Measurements from ENCODE around the gene AOPEP.

Gene AOPEP

GRCh38 chr9:95044731-95045508 lies 318.4 kb downstream of the AOPEP start:
- no peaks in the 10 kb centered on the region for H3K9me3 ChIP-seq (ENCODE audit: control insufficient read depth in 2 of 2, low read length in 2 of 2)
- H3K27me3 ChIP-seq (ENCODE audit: control insufficient read depth in 2 of 2, insufficient read depth in 2 of 2, low read length in 2 of 2), result no peaks in the 10 kb centered on the region
- H3K9ac ChIP-seq (ENCODE audit: low read depth in 1 of 2, low read length in 2 of 2), result no peak overlapping the region
- H3K36me3 ChIP-seq (ENCODE audit: control insufficient read depth in 2 of 2, insufficient read depth in 2 of 2, low read length in 2 of 2), result peaks cover 0 to 10% of the 10 kb centered on the region in 2 donors
- H3K4me3 ChIP-seq (ENCODE audit: low read length in 2 of 2), result no peak overlapping the region
- peak overlapping the region in 1 of 2 donors; percentile 35 for H3K27ac ChIP-seq (ENCODE audit: low read depth in 2 of 2, low read length in 2 of 2)
- peaks cover 23% of the 10 kb centered on the region in 2 donors for H3K4me1 ChIP-seq (ENCODE audit: control insufficient read depth in 2 of 2, insufficient read depth in 2 of 2, low read length in 2 of 2)

DNA sequence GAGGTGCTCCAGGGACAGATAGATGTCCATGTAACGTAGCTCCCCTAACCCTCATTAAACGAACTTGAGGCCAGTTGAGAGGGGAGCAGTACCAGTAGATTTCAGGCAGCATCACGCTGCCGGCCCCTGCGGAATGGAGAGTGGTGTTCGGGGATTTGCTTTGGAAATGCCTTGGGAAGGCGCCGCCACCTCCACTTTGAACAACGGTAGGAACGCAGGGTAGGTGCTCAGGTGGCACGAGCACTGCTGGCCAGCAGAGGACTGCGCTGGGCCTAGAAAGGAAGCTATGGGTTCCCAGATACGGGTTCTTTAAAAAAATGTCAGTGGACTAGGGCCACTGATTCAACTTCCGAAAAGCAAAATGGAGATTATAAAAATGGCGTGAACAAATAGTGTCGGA lies 319.3 kb downstream of the AOPEP start:
- Histone ChIP-seq H3K4me3 (ENCODE audit: low read length in 2 of 2) (no peak overlapping the region), H3K36me3 (ENCODE audit: control insufficient read depth in 2 of 2, insufficient read depth in 2 of 2, low read length in 2 of 2) (peaks cover 0 to 10% of the 10 kb centered on the region in 2 donors), H3K9ac (ENCODE audit: low read depth in 1 of 2, low read length in 2 of 2) (no peak overlapping the region), H3K27ac (ENCODE audit: low read depth in 2 of 2, low read length in 2 of 2) (no peak overlapping the region), H3K4me1 (ENCODE audit: control insufficient read depth in 2 of 2, insufficient read depth in 2 of 2, low read length in 2 of 2) (peaks cover 15 to 21% of the 10 kb centered on the region in 2 donors), H3K9me3 (ENCODE audit: control insufficient read depth in 2 of 2, low read length in 2 of 2) (no peaks in the 10 kb centered on the region), H3K27me3 (ENCODE audit: control insufficient read depth in 2 of 2, insufficient read depth in 2 of 2, low read length in 2 of 2) (no peaks in the 10 kb centered on the region)

GRCh38 chr9:95047452-95048224 lies 321.1 kb downstream of the AOPEP start:
- H3K36me3 ChIP-seq (ENCODE audit: control insufficient read depth in 2 of 2, insufficient read depth in 2 of 2, low read length in 2 of 2), result peaks cover 0 to 10% of the 10 kb centered on the region in 2 donors
- peaks cover 8 to 12% of the 10 kb centered on the region in 2 donors for H3K4me1 ChIP-seq (ENCODE audit: control insufficient read depth in 2 of 2, insufficient read depth in 2 of 2, low read length in 2 of 2)

DNA sequence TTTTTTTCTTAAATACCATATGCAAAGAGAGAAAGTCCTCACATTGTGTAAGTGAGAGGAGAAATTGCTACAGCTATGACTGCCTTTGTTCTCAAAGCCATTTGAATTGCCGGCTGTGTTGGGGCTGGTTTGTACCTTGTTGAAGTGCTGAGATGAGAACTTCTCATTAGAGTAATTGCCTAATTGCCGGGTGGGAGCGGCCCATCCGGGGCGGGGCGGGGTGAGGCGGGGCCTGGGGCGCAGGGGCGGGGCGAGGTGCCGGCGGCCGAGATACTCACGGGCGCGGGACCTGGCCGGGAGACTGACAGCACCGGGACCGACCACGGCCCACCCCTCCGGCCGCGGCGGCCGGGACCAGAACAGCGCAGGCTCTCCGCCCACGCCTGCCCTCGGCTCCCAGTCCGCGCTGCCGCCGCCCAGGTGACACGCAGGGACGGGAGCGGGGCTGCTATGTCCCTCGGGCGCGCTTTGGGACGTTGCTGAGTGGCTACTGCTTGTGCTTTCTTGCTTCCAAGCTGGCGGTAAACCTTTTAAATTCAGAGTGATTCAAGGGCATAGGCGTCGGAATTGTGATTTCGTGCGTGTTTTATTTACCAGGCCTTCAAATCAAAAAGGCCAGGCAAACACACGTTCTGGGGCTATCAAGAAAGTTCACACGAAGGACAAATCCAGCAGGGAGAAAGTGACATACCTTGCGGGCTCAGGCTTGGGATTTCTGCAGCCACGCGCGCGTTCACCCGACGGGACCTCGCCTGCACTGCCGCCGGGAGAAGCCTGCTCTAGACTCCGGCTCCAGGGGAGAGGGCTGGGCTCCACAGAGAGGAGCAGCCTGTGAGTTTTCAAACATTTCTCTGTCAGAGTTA lies 322.0 kb downstream of the AOPEP start:
- Histone ChIP-seq H3K36me3 (ENCODE audit: control insufficient read depth in 2 of 2, insufficient read depth in 2 of 2, low read length in 2 of 2) (peaks cover 0 to 10% of the 10 kb centered on the region in 2 donors), H3K27ac (ENCODE audit: low read depth in 2 of 2, low read length in 2 of 2) (peak overlapping the region; percentile 71 to 80), H3K4me1 (ENCODE audit: control insufficient read depth in 2 of 2, insufficient read depth in 2 of 2, low read length in 2 of 2) (peaks cover 8 to 12% of the 10 kb centered on the region in 2 donors), H3K4me3 (ENCODE audit: low read length in 2 of 2) (peak overlapping the region; percentile 71 to 86), H3K9me3 (ENCODE audit: control insufficient read depth in 2 of 2, low read length in 2 of 2) (no peaks in the 10 kb centered on the region), H3K9ac (ENCODE audit: low read depth in 1 of 2, low read length in 2 of 2) (peak overlapping the region; percentile 75 to 76), H3K27me3 (ENCODE audit: control insufficient read depth in 2 of 2, insufficient read depth in 2 of 2, low read length in 2 of 2) (no peaks in the 10 kb centered on the region)

More at GRCh38 chr9:95047452-95048224, 321.1 kb downstream of the AOPEP start:
- no peaks in the 10 kb centered on the region for H3K27me3 ChIP-seq (ENCODE audit: control insufficient read depth in 2 of 2, insufficient read depth in 2 of 2, low read length in 2 of 2)
- H3K27ac ChIP-seq (ENCODE audit: low read depth in 2 of 2, low read length in 2 of 2), result peak overlapping the region; percentile 59 to 71
- H3K4me3 ChIP-seq (ENCODE audit: low read length in 2 of 2), result peak overlapping the region; percentile 49 to 71
- H3K9ac ChIP-seq (ENCODE audit: low read depth in 1 of 2, low read length in 2 of 2), result peak overlapping the region in 1 of 2 donors; percentile 17
- H3K9me3 ChIP-seq (ENCODE audit: control insufficient read depth in 2 of 2, low read length in 2 of 2), result no peaks in the 10 kb centered on the region

- peaks cover 0 to 1% of the 10 kb centered on the region in 2 donors for H3K36me3 ChIP-seq (ENCODE audit: control insufficient read depth in 2 of 2, insufficient read depth in 2 of 2, low read length in 2 of 2)
- H3K27ac ChIP-seq (ENCODE audit: low read depth in 2 of 2, low read length in 2 of 2), result peak overlapping the region; percentile 13 to 16
- no peaks in the 10 kb centered on the region for H3K9me3 ChIP-seq (ENCODE audit: control insufficient read depth in 2 of 2, low read length in 2 of 2)
- H3K27me3 ChIP-seq (ENCODE audit: control insufficient read depth in 2 of 2, insufficient read depth in 2 of 2, low read length in 2 of 2), result no peaks in the 10 kb centered on the region
- peak overlapping the region in 1 of 2 donors; percentile 86 for H3K4me3 ChIP-seq (ENCODE audit: low read length in 2 of 2)
- peak overlapping the region in 1 of 2 donors; percentile 20 for H3K9ac ChIP-seq (ENCODE audit: low read depth in 1 of 2, low read length in 2 of 2)
- peaks cover 8 to 12% of the 10 kb centered on the region in 2 donors for H3K4me1 ChIP-seq (ENCODE audit: control insufficient read depth in 2 of 2, insufficient read depth in 2 of 2, low read length in 2 of 2)
Observed at GRCh38 chr9:95049761-95050160, 323.3 kb downstream of the AOPEP start.

- H3K9ac ChIP-seq (ENCODE audit: low read depth in 1 of 2, low read length in 2 of 2), result no peak overlapping the region
- H3K36me3 ChIP-seq (ENCODE audit: control insufficient read depth in 2 of 2, insufficient read depth in 2 of 2, low read length in 2 of 2), result no peaks in the 10 kb centered on the region
- no peaks in the 10 kb centered on the region for H3K27me3 ChIP-seq (ENCODE audit: control insufficient read depth in 2 of 2, insufficient read depth in 2 of 2, low read length in 2 of 2)
- no peak overlapping the region for H3K4me3 ChIP-seq (ENCODE audit: low read length in 2 of 2)
- peak overlapping the region in 1 of 2 donors; percentile 30 for H3K27ac ChIP-seq (ENCODE audit: low read depth in 2 of 2, low read length in 2 of 2)
- H3K9me3 ChIP-seq (ENCODE audit: control insufficient read depth in 2 of 2, low read length in 2 of 2), result no peaks in the 10 kb centered on the region
- peaks cover 3 to 8% of the 10 kb centered on the region in 2 donors for H3K4me1 ChIP-seq (ENCODE audit: control insufficient read depth in 2 of 2, insufficient read depth in 2 of 2, low read length in 2 of 2)
Observed at GRCh38 chr9:95053611-95054570, 327.4 kb downstream of the AOPEP start.

DNA sequence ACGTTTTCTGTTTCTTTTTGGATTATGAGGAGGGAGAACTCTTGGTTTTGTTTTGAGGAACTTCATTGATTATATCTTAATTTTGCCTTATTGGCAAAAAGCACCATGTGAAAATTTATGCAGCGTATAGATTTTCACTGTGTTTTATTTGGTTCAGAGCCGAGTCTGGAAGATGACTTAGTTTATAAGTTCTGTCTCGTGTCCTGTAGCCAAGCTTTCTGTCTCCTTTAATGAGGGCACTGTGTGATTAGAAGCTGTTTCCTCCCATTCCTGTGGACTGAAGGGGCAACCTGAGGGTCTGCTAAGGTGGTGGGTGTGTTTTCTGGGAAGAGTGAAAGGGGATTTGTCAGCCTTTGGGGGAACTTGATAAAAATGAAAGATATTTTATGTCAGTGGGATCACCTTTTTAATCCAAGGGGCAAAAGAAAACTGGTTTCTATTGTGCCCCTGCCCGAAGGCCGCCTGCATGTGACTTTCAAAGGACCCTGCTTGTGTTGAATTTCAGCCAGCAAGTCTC lies 328.9 kb downstream of the AOPEP start:
- peaks cover 0 to under 1% of the 10 kb centered on the region in 2 donors for H3K4me1 ChIP-seq (ENCODE audit: control insufficient read depth in 2 of 2, insufficient read depth in 2 of 2, low read length in 2 of 2)
- H3K36me3 ChIP-seq (ENCODE audit: control insufficient read depth in 2 of 2, insufficient read depth in 2 of 2, low read length in 2 of 2), result no peaks in the 10 kb centered on the region
- no peak overlapping the region for H3K4me3 ChIP-seq (ENCODE audit: low read length in 2 of 2)
- H3K9me3 ChIP-seq (ENCODE audit: control insufficient read depth in 2 of 2, low read length in 2 of 2), result no peaks in the 10 kb centered on the region
- peak overlapping the region in 1 of 2 donors; percentile 3 for H3K9ac ChIP-seq (ENCODE audit: low read depth in 1 of 2, low read length in 2 of 2)
- H3K27ac ChIP-seq (ENCODE audit: low read depth in 2 of 2, low read length in 2 of 2), result peak overlapping the region; percentile 64 to 68
- no peaks in the 10 kb centered on the region for H3K27me3 ChIP-seq (ENCODE audit: control insufficient read depth in 2 of 2, insufficient read depth in 2 of 2, low read length in 2 of 2)

DNA sequence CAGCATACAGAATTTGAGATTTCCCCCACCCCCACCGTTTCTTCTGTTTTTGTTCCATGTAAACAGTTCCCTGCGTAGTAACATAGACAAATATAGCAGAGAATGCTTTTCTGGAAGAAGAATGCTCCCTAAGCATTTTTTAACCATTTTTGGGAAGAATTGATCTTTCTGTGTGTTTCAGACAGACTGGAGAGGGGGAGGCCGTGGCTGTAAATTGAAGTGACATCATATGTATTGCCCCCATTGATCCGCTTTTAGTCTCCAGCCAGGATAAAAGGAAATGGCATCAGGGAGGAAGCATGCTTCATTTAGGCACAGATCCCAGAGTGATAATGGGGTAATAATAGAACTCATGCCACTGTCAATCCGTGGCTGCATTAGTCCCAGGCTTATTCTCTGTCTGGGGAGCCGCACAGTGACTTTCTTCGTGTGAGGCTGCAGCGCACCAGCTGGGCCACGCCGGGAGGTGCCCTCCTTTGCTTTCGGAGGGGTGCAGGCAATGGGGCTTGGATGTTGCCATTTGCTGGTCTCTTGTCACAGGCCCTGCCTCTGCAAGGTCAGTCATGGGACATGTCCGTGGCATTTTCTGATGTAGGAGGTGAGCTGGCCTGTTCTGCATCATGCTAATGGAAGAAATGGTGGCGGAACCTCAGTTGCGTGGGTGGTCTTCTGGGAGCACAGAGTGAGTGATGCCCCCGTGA lies 329.5 kb downstream of the AOPEP start:
- peaks cover 0 to 5% of the 10 kb centered on the region in 2 donors for H3K36me3 ChIP-seq (ENCODE audit: control insufficient read depth in 2 of 2, insufficient read depth in 2 of 2, low read length in 2 of 2)
- peak overlapping the region; percentile 64 to 68 for H3K27ac ChIP-seq (ENCODE audit: low read depth in 2 of 2, low read length in 2 of 2)
- H3K4me1 ChIP-seq (ENCODE audit: control insufficient read depth in 2 of 2, insufficient read depth in 2 of 2, low read length in 2 of 2), result peaks cover 0 to 2% of the 10 kb centered on the region in 2 donors
- peak overlapping the region in 1 of 2 donors; percentile 34 for H3K4me3 ChIP-seq (ENCODE audit: low read length in 2 of 2)
- peak overlapping the region; percentile 3 to 28 for H3K9ac ChIP-seq (ENCODE audit: low read depth in 1 of 2, low read length in 2 of 2)
- H3K27me3 ChIP-seq (ENCODE audit: control insufficient read depth in 2 of 2, insufficient read depth in 2 of 2, low read length in 2 of 2), result no peaks in the 10 kb centered on the region
- no peaks in the 10 kb centered on the region for H3K9me3 ChIP-seq (ENCODE audit: control insufficient read depth in 2 of 2, low read length in 2 of 2)

Data from mucosa of rectum (tissue), 2 donors.